ENCODE measurements around the gene NRTN. TPM values are rescaled to one million over a fixed set of nuclear protein-coding genes. Genes with fewer than 3 reads are reported as not detected.

NRTN gene
- total RNA-seq, 1 experiment from 2014 or later, result 4.6 TPM

DNA sequence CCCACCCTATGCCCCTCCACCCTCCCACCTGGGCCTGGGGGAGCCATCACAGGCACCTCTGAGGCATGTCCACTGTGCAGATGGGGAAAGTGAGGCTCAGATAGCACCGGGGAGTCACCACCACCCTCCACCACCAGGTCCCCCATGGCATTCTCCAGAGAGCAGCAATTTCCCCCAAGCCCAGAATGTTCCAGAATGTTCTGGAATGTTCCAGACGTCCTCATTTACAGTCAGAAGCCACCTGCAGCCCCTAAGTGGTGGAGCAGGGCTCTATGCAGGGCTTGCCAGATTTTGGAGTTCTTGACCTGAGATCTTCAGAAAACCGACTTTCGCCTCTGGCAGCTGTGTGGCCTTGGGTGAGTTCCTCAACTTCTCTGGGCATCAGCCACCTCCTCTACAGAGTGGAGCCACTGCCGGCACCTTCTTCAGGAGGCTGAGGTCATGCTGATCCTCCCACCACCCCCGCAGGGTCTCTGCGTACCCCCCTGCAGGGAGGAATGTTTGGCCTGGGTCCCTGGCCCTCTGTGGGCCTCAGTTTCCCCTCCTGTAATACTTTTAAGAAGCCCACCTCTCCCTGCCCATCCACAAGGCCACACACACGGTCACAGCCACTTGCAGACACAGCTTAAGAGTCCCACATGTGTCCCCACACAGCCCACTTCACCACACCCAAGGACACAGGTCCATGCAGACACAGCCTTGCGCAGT, 59.3 kb downstream of the NRTN start:
- H2BK12ac ChIP-seq (ENCODE audit: insufficient read length, low read depth, low read length), result no peak overlapping the region
- no peaks in the 10 kb centered on the region for H3K27me3 ChIP-seq (ENCODE audit: insufficient read depth, low read length)
- H3K4me1 ChIP-seq (ENCODE audit: insufficient read depth, low read length), result no peaks in the 10 kb centered on the region
- H4K91ac ChIP-seq (ENCODE audit: insufficient read length, low read depth, low read length), result no peak overlapping the region
- H3K18ac ChIP-seq (ENCODE audit: insufficient read length, low read depth, low read length), result no peak overlapping the region
- H3K27me3 Mint-ChIP-seq (ENCODE audit: low read depth), result peaks cover 32% of the 10 kb centered on the region
- H3K23me2 ChIP-seq (ENCODE audit: insufficient read length, low read depth, low read length, poor library complexity, severe bottlenecking), result no peaks in the 10 kb centered on the region
- H3K27ac ChIP-seq (ENCODE audit: insufficient read length, low read depth, low read length), result no peak overlapping the region
- no peak for DNase-seq
- no peak overlapping the region for H4K8ac ChIP-seq (replicated peaks; ENCODE audit: insufficient read length, low read depth, low read length)
- H4K20me1 ChIP-seq (ENCODE audit: control insufficient read depth, insufficient read depth, insufficient read length), result no peaks in the 10 kb centered on the region
- H3K79me2 ChIP-seq (ENCODE audit: insufficient read depth, low read length), result no peaks in the 10 kb centered on the region
- no peak overlapping the region for H2BK15ac ChIP-seq (ENCODE audit: low read depth, low read length)
- H4K5ac ChIP-seq (ENCODE audit: insufficient read length, low read depth, low read length), result no peak overlapping the region
- H3K79me1 ChIP-seq (ENCODE audit: insufficient read depth, low read depth, low read length, poor library complexity, severe bottlenecking), result no peaks in the 10 kb centered on the region
- H2AFZ ChIP-seq (ENCODE audit: low read length), result no peak overlapping the region
- no peak overlapping the region for H3K14ac ChIP-seq (ENCODE audit: insufficient read depth, low read length)
- no peak overlapping the region for H3K9ac ChIP-seq (ENCODE audit: extremely low read depth, insufficient read length, low read length)
- H3T11ph ChIP-seq (ENCODE audit: low read length), result no peak overlapping the region
- no peak overlapping the region for H2AK5ac ChIP-seq (ENCODE audit: insufficient read length, low read length)
- H3K23ac ChIP-seq (ENCODE audit: insufficient read length, low read depth, low read length), result no peak overlapping the region
- H2BK20ac ChIP-seq (ENCODE audit: low read depth, low read length, poor library complexity, severe bottlenecking), result no peak overlapping the region
- H3K4me1 Mint-ChIP-seq, result no peaks in the 10 kb centered on the region; a peak in 1 of 4 replicates
- H3K27ac Mint-ChIP-seq, result no peak overlapping the region
- TF ChIP-seq, protein P1, sequence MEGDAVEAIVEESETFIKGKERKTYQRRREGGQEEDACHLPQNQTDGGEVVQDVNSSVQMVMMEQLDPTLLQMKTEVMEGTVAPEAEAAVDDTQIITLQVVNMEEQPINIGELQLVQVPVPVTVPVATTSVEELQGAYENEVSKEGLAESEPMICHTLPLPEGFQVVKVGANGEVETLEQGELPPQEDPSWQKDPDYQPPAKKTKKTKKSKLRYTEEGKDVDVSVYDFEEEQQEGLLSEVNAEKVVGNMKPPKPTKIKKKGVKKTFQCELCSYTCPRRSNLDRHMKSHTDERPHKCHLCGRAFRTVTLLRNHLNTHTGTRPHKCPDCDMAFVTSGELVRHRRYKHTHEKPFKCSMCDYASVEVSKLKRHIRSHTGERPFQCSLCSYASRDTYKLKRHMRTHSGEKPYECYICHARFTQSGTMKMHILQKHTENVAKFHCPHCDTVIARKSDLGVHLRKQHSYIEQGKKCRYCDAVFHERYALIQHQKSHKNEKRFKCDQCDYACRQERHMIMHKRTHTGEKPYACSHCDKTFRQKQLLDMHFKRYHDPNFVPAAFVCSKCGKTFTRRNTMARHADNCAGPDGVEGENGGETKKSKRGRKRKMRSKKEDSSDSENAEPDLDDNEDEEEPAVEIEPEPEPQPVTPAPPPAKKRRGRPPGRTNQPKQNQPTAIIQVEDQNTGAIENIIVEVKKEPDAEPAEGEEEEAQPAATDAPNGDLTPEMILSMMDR (conservative IDR thresholded peaks at IDR 0.05), result no peak
- H3K4ac ChIP-seq (ENCODE audit: low read depth, low read length), result no peak overlapping the region
- H3K36me3 Mint-ChIP-seq (ENCODE audit: insufficient read depth in 1 of 3, low read depth in 3 of 3), result no peaks in the 10 kb centered on the region
- H2BK120ac ChIP-seq (ENCODE audit: low read depth, low read length, poor library complexity, severe bottlenecking), result no peak overlapping the region
- no CpG with 5 or more reads among the region's 9 CpGs for WGBS (ENCODE audit: extremely low coverage, insufficient read length, low lambda C conversion rate)
- H3K4me3 Mint-ChIP-seq, result no peak overlapping the region
- no peaks in the 10 kb centered on the region for H3K9me3 ChIP-seq (ENCODE audit: control insufficient read depth, low read depth, low read length)
- no peak overlapping the region for H3K56ac ChIP-seq (ENCODE audit: insufficient read length, low read depth, low read length)
- H2BK5ac ChIP-seq (ENCODE audit: insufficient read length, low read length), result no peak overlapping the region
- no peaks in the 10 kb centered on the region for H3K9me3 Mint-ChIP-seq
- no peak overlapping the region for H3K4me2 ChIP-seq (ENCODE audit: insufficient read depth, insufficient read length, low read length)

Measured in H9 (cell line).